GM19023 (cell line): ENCODE measurements around the gene ANKRD18B.
"Not testable (repeated sequence)": the region's sequence is repeated elsewhere in the genome, so short reads cannot be mapped to it uniquely, and the experiment has no call there.

ENCODE experiments used
- ATAC-seq: cut with Tn5 transposase; IDR thresholded peaks from one replicate; pipeline ENCODE4 v1.9.1; 2021; ENCODE audit warnings: mild to moderate bottlenecking, moderate library complexity; ENCODE audit not compliant: unreplicated experiment

The ANKRD18B gene

DNA sequence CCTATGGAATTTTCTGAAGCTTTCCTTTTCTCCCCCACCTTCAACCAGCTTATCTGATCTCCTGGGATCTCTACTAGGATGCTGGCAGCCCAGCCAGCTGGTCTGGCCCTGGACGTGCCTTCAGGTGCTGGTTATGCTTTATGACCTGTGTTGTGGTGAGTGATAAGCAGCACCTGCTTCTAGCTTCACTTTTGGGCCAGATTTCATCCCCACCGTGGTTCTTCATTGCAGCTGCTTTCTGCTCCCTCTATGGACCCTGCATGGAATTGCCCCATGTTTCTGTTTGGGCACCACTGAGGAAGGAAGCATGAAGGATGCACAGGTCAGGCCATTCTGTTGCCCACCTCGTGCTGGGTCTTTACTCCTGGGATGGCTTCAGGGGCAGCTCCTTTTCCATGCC, 80.2 kb downstream of the ANKRD18B start:
- ATAC-seq = not testable (repeated sequence)

GRCh38 chr9:33604936-33605335, 80.9 kb downstream of the ANKRD18B start:
- not testable (repeated sequence) for ATAC-seq

- no peak for ATAC-seq
Observed at GRCh38 chr9:33611358-33611757, 87.3 kb downstream of the ANKRD18B start.

DNA sequence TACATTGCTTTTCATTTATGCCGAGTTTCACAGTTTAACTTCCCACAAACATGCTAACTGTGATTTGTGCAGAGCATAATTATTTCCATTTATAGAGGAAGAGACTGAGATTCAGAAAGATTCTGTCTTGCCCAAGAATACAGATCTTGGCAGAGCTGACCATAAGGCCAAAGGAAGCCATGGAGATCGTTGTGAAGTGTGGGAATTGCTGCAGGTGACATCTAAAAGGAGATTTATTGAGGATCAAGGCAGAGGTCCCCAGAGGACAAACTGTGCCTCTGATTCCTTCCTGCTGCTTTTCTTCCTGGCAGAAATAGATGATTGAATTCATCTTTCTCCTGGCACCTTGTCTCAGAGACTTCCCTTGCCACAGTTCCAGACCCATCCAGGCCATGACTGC, 88.4 kb downstream of the ANKRD18B start:
- not testable (repeated sequence) for ATAC-seq

DNA sequence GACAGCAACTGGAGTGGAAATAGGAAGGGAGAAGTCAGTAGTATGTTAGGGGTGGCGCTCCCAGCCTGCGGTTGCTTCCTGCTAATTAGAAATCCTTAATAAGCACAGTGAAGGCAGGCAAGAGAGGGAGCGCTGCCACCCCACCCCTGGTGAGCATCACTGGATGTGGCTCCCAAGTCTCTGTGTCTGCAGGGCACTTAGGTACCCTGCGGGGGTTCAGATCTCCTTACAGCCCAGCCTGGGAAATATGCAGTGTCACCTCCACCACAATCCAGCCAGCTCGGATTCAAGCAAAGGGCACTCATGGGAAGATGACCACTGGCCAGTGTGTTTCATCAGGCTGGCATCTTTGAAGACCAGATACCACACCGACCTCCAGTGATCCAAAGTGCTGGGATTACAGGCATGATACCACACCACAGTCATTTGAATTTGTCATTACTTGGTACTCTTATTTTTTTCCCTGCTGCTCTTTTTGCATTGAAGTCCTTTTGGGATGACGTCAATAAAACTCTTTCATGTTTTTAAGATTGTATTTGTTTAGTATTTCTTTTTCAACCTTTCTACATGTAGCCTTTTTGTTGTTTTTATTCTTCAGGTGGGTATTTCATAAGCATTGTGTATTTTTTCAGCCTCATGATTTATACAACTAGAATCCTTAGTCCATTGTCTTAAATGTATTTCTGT, 90.1 kb downstream of the ANKRD18B start:
- ATAC-seq = no peak

DNA sequence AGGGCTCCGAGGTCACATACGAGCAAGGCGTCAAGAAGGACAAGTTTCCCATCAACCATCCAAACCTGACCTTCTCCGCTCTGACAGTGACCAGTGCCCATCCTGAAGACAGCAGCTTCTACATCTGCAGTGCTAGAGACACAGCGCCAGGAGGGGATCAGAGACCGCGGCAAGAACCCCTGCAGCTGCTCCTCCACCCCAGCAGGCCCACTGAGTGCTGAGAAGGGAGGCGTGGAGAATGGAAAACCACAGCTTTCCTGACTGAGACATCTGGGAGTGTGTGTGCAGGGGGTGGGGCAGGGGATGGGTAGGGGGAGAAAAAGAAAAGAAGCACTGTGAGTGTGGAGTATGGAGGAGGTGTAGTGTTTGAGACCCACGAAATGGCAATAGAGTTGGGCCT, 94.3 kb downstream of the ANKRD18B start:
- ATAC-seq = not testable (repeated sequence)

GRCh38 chr9:33619666-33620404, 95.8 kb downstream of the ANKRD18B start:
- no peak for ATAC-seq

DNA sequence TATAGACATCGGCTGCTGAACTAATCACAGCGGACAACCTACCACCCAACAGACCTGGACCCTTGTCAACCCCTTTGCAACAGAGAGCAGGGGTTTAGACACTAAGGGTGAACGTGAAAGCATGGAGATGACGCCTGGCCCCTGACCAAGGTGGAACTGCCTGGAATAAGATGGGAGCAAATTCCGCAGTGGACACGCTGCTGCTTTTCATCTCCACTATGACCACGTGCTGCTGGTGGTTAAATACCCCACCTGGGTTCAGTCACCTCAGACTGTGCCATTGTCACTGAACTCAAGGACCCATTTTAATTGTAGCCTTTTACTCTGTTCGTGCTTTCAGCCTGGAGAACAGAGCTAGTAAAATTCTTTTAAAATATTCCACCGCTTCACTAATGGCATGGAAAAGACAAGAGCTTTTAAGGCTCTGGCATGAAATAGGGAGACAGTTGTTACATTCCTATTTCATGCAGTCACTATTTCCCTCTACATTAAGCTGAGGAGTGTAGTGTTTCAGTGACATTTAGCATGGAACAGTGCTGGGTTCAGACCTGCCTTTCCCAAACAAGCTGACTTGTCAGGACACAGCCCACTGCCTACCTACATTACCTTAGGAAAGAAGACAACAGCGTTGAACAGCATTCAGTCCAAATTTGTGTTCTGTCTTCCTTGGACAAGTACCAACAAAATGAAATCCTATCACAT, 96.8 kb downstream of the ANKRD18B start:
- ATAC-seq = no peak
